HG03442 (cell line): ENCODE data around the gene VANGL1.
"Not testable (repeated sequence)": the region's sequence is repeated elsewhere in the genome, so short reads cannot be mapped to it uniquely, and the experiment has no call there.

Source experiments
- ATAC-seq: cut with Tn5 transposase; IDR thresholded peaks from one replicate; pipeline ENCODE4 v1.9.1; 2021; ENCODE audit warnings: mild to moderate bottlenecking, moderate library complexity; ENCODE audit not compliant: unreplicated experiment

VANGL1 gene

GRCh38 chr1:115641762-115642167 lies at the start of gene VANGL1:
VANGL1 (plus strand) TSS chr1:115641970; CDS start chr1:115651414, 9,444 bp downstream.
- peak; percentile 61 for ATAC-seq

- ATAC-seq: no peak
Measured at GRCh38 chr1:115592264-115592663, 49.5 kb upstream of the VANGL1 start.

GRCh38 chr1:115593365-115594259 lies 48.2 kb upstream of the VANGL1 start:
- ATAC-seq: no peak

- no peak for ATAC-seq
Measured at GRCh38 chr1:115594600-115594999, 47.2 kb upstream of the VANGL1 start.

GRCh38 chr1:115595279-115596079 lies 46.3 kb upstream of the VANGL1 start:
- peak; percentile 72 for ATAC-seq

GRCh38 chr1:115596080-115596780 lies 45.5 kb upstream of the VANGL1 start:
- ATAC-seq: no peak

GRCh38 chr1:115604508-115604907 lies 37.3 kb upstream of the VANGL1 start:
- ATAC-seq: no peak

- ATAC-seq: no peak
Measured at GRCh38 chr1:115606305-115606704, 35.5 kb upstream of the VANGL1 start.

- no peak for ATAC-seq
Measured at GRCh38 chr1:115609021-115609420, 32.7 kb upstream of the VANGL1 start.

GRCh38 chr1:115613767-115614166 lies 28.0 kb upstream of the VANGL1 start:
- no peak for ATAC-seq

GRCh38 chr1:115620453-115620852 lies 21.3 kb upstream of the VANGL1 start:
- no peak for ATAC-seq

- no peak for ATAC-seq
Measured at GRCh38 chr1:115620950-115621349, 20.8 kb upstream of the VANGL1 start.

GRCh38 chr1:115624859-115625258 lies 16.9 kb upstream of the VANGL1 start:
- ATAC-seq: no peak

- no peak for ATAC-seq
Measured at GRCh38 chr1:115630342-115630741, 11.4 kb upstream of the VANGL1 start.

GRCh38 chr1:115632251-115633026 lies 9.3 kb upstream of the VANGL1 start:
- no peak for ATAC-seq

- not testable (repeated sequence) for ATAC-seq
Measured at GRCh38 chr1:115633606-115634005, 8.2 kb upstream of the VANGL1 start.

GRCh38 chr1:115637247-115637646 lies 4.5 kb upstream of the VANGL1 start:
- not testable (repeated sequence) for ATAC-seq

GRCh38 chr1:115640384-115640783 lies 1.4 kb upstream of the VANGL1 start:
- ATAC-seq: no peak

- ATAC-seq: peak; percentile 62
Measured at GRCh38 chr1:115642168-115643072, 650 bp downstream of the VANGL1 start.
